Measurements from ENCODE around the gene SAMD4A. TPM values are rescaled to one million over a fixed set of nuclear protein-coding genes. Genes with fewer than 3 reads are reported as not detected.

Gene SAMD4A
- total and polyA plus RNA-seq, 2 of the 4 experiments (the other 2 are of a cell fraction) = 22.9 to 38.2 TPM

DNA sequence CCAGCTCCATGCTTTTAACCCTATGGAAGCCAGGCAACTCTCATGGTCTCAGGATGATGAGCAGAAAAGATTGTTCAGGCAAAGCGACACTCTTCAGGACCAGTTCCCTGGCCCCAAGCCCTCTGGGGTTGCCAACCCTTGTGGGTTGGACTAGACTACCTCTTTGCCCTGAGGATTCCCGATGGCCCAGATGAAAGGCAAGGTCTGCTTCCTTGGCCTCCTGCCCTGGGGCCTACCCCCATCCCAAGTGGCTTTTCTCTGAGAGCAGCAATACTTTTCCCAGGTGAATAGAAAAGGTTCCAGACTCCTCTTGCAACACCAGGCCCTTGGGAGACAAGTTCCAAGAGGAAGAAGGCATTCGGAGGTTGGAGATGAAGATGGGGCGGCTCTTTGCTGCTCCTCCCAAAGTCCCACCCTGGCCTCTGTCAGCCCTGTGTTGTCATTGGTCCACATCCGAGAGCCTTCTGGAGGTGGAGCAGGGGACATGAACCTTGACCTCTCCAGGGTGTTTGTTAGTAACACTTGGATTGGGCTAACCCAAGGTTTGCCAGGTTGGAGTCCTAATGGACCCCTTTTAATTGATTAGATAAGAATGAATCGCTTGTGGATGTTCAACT is 204.6 kb downstream of the SAMD4A start:
- H2BK5ac ChIP-seq (ENCODE audit: low read depth, low read length, poor library complexity, severe bottlenecking) = peak overlapping the region; percentile 94
- H3K4me1 ChIP-seq (ENCODE audit: control insufficient read depth, insufficient read depth, low read length) = peaks cover 27% of the 10 kb centered on the region
- no peak overlapping the region for H2AK9ac ChIP-seq (replicated peaks; ENCODE audit: low read depth, low read length, poor library complexity)
- H4K91ac ChIP-seq (ENCODE audit: insufficient read depth, low read depth, low read length) = peak overlapping the region; percentile 24; the same call in 1 of the 2 replicates
- peak overlapping the region; percentile 26; the same call in 1 of the 2 replicates for H3K27ac ChIP-seq (ENCODE audit: insufficient read depth, low read length)
- H3K9ac ChIP-seq (ENCODE audit: low read depth, low read length) = no peak overlapping the region
- BruUV-seq (replicated peaks) = no TSS peak
- no peak overlapping the region for H3K56ac ChIP-seq (ENCODE audit: extremely low read depth, insufficient read depth, low read length)
- peak overlapping the region; percentile 30; the same call in 1 of the 2 replicates for H3K23ac ChIP-seq (ENCODE audit: low read depth, low read length)
- peak overlapping the region; percentile 75 for H2AK5ac ChIP-seq (ENCODE audit: low read depth, low read length)
- POLR2A ChIA-PET (ENCODE audit: unreplicated experiment) = no interaction called here
- peaks cover 46% of the 10 kb centered on the region for H3K36me3 ChIP-seq (ENCODE audit: control insufficient read depth, insufficient read depth, low read length)
- ATAC-seq (ENCODE audit: low read depth) = no peak
- peak overlapping the region; percentile 58 for H3K4ac ChIP-seq (ENCODE audit: low read depth, low read length)
- TF ChIP-seq CTCF (conservative IDR thresholded peaks at IDR 0.05; ENCODE audit: low read depth, low read length) (no peak), RCOR1 (IDR thresholded peaks at IDR 0.05; ENCODE audit: insufficient replicate concordance, low read length) (no peak), CHD1 (IDR thresholded peaks at IDR 0.05; ENCODE audit: low read depth, low read length) (no peak), RFX5 (IDR thresholded peaks at IDR 0.05; ENCODE audit: low read depth, low read length) (no peak), MAZ (IDR thresholded peaks at IDR 0.05; ENCODE audit: borderline replicate concordance, low read depth, low read length) (no peak), BHLHE40 (IDR thresholded peaks at IDR 0.05; ENCODE audit: low read depth, low read length) (no peak), POLR2A (IDR thresholded peaks at IDR 0.05; ENCODE audit: low read depth, low read length) (no peak), FOS (IDR thresholded peaks at IDR 0.05; ENCODE audit: low read depth, low read length) (no peak)
- TF ChIP-seq, protein P1, sequence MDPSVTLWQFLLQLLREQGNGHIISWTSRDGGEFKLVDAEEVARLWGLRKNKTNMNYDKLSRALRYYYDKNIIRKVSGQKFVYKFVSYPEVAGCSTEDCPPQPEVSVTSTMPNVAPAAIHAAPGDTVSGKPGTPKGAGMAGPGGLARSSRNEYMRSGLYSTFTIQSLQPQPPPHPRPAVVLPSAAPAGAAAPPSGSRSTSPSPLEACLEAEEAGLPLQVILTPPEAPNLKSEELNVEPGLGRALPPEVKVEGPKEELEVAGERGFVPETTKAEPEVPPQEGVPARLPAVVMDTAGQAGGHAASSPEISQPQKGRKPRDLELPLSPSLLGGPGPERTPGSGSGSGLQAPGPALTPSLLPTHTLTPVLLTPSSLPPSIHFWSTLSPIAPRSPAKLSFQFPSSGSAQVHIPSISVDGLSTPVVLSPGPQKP (IDR thresholded peaks at IDR 0.05; ENCODE audit: borderline replicate concordance, low read depth, low read length) = no peak
- no peak for DNase-seq
- H3K9me1 ChIP-seq (ENCODE audit: insufficient read depth, low read length) = peaks cover 11% of the 10 kb centered on the region
- no peaks in the 10 kb centered on the region for H3K9me3 ChIP-seq (ENCODE audit: control insufficient read depth, insufficient read depth, low read length)
- H3K4me3 ChIP-seq (ENCODE audit: insufficient read depth, low read depth, low read length) = no peak overlapping the region
- H2BK120ac ChIP-seq (ENCODE audit: low read depth, low read length) = peak overlapping the region; percentile 96
- 100% methylated on average over 1 of the region's 6 CpGs; no CpG with 5 or more reads in 1 of the 2 experiments for WGBS, 2 experiments (ENCODE audit: extremely low coverage in 2 of 2, insufficient read length in 1 of 2)
- peak overlapping the region; percentile 15; the same call in 1 of the 3 replicates for H2BK15ac ChIP-seq (ENCODE audit: low read depth, low read length)
- H3K4me2 ChIP-seq (ENCODE audit: low read depth, low read length) = no peak overlapping the region
- intact Hi-C loops (cut with micrococcal nuclease) = loop anchor here (2.0 to 5.0 kb wide), 3 partner anchors 85 to 269 kb away; no protein-coding TSS in a partner anchor
- H3K14ac ChIP-seq (replicated peaks; ENCODE audit: low read depth, low read length) = peak overlapping the region; percentile 58
- in situ Hi-C loops (cut with MboI; ENCODE audit: low sequenced_read_pairs) = loop anchor here (5.0 kb wide), 2 partner anchors 84 to 204 kb away; partner anchors contain the start of gene SAMD4A
- no peaks in the 10 kb centered on the region for H3K27me3 ChIP-seq (ENCODE audit: control insufficient read depth, insufficient read depth, low read length)
- H4K20me1 ChIP-seq (ENCODE audit: insufficient read depth, low read length) = peaks cover 4% of the 10 kb centered on the region; the same call in 1 of the 2 replicates
- no peak overlapping the region for H3K18ac ChIP-seq (ENCODE audit: low read depth, low read length)
- H2AFZ ChIP-seq (replicated peaks; ENCODE audit: low read length, poor library complexity) = no peak overlapping the region
- CTCF ChIA-PET = interaction anchor here (0.5 to 1.1 kb wide), 2 partner anchors 68 to 207 kb away, joined by 3 to 4 read pairs; no protein-coding TSS in a partner anchor
- dilution Hi-C loops (cut with HindIII; ENCODE audit: low sequenced_read_pairs, unreplicated experiment) = no loop called here
- H3K79me1 ChIP-seq (ENCODE audit: low read depth in 1 of 2, low read length in 2 of 2) = peaks cover 21 to 75% of the 10 kb centered on the region in 2 experiments
- H4K8ac ChIP-seq (ENCODE audit: low read depth in 2 of 2, low read length in 2 of 2) = peak overlapping the region in 1 of 2 experiments; percentile 45; a peak in 2 of 4 replicates
- no peak overlapping the region for H4K5ac ChIP-seq (ENCODE audit: low read depth, low read length)
- no peak overlapping the region; the same call in 1 of the 2 replicates for H2BK20ac ChIP-seq (ENCODE audit: low read depth, low read length)
